K562 (cell line): Measurements from ENCODE around the gene ANKRD66. TPM values are rescaled to one million over a fixed set of nuclear protein-coding genes. Genes with fewer than 3 reads are reported as not detected.

Experiments used
- ATAC-seq: fragments of 200-7000 bp; cut with Tn5 transposase; 3 replicates; pipeline ENCODE4 v1.9.1; 2020; ENCODE audit warnings: moderate library complexity
- BruUV-seq: library from RNA; stranded (reverse); fragments of 400-500 nt; replicated peaks from 2 replicates; lab custom pipeline; 2021; lab: Mats Ljungman, UMichigan
- CTCF ChIA-PET: fragments of 300-600 bp; formaldehyde crosslinking; extraction: SDS; loops from one replicate; lab custom pipeline; 2021; ENCODE audit warnings: low intra/inter-chr PET ratio; lab: Yijun Ruan, JAX
- POLR2A ChIA-PET: fragments of 300-600, 350-650 bp; sonication (Branson Sonifier 250); formaldehyde crosslinking; extraction: SDS; loops from one replicate; lab custom pipeline; 2021; ENCODE audit warnings: antibody characterized with exemption, inconsistent platforms; lab: Yijun Ruan, JAX
- DNase-seq, 4 experiments: peaks; one replicate each; pipeline versions ENCODE4 v3.0.0 to v3.0.0-alpha.2; 2011 to 2018; ENCODE audit warnings: low spot score in 3 of 4, mixed read lengths in 3 of 4; ENCODE audit errors: extremely low read depth in 1 of 4
- FAIRE-seq: peaks from 2 replicates; lab custom pipeline; 2011; peaks lifted over from hg19 to GRCh38; lab: Jason Lieb, UNC
- H2AFZ ChIP-seq: 2 replicates; pipeline ENCODE4 v1.6.0; 2011; ENCODE audit warnings: low read depth, low read length, control low read depth, inconsistent platforms
- H3K27ac ChIP-seq: fragments of 200-600 bp; 3 replicates; pipeline ENCODE4 v1.8.0; 2011; ENCODE audit warnings: low read depth, mild to moderate bottlenecking, control low read depth, inconsistent platforms, low read length, moderate library complexity, mixed read lengths; ENCODE audit errors: extremely low read depth
- H3K27me3 ChIP-seq, 2 experiments: fragments of 300-600 bp in 1 of 2; 2 replicates in 1 of 2; 3 replicates in 1 of 2; pipeline versions ENCODE4 v1.6.0 to v1.8.0; 2011; ENCODE audit warnings: inconsistent platforms in 2 of 2, low read length in 2 of 2, mild to moderate bottlenecking in 1 of 2, mixed read lengths in 1 of 2, moderate library complexity in 1 of 2; ENCODE audit not compliant: control insufficient read depth in 2 of 2, insufficient read depth in 2 of 2
- H3K36me3 ChIP-seq: fragments of 300-600 bp; 3 replicates; pipeline ENCODE4 v1.8.0; 2011; ENCODE audit warnings: mild to moderate bottlenecking, low read length, inconsistent platforms; ENCODE audit not compliant: control insufficient read depth, insufficient read depth
- H3K4me1 ChIP-seq, 2 experiments: fragments of 200-600 bp in 1 of 2; replicated peaks in 1 of 2; 2 replicates in 1 of 2; 3 replicates in 1 of 2; pipeline versions ENCODE4 v1.5.1 to v1.8.0; 2011; ENCODE audit warnings: inconsistent platforms in 2 of 2, low read length in 2 of 2, mild to moderate bottlenecking in 1 of 2, mixed read lengths in 1 of 2, moderate library complexity in 1 of 2; ENCODE audit not compliant: control insufficient read depth in 2 of 2, insufficient read depth in 2 of 2
- H3K4me2 ChIP-seq: 2 replicates; pipeline ENCODE4 v1.6.1; 2011; ENCODE audit warnings: low read length, control low read depth, inconsistent platforms, mixed read lengths; ENCODE audit not compliant: insufficient read depth
- H3K4me3 ChIP-seq: fragments of 200-600 bp; sonication (generic), shearing (Covaris generic); 2 replicates; pipeline ENCODE4 v1.5.1; 2016; ENCODE audit warnings: control low read depth, inconsistent platforms
- H3K79me2 ChIP-seq: fragments of 200-600 bp; 3 replicates; pipeline ENCODE4 v1.8.0; 2011; ENCODE audit warnings: low read length, inconsistent platforms; ENCODE audit not compliant: control insufficient read depth, insufficient read depth
- H3K9ac ChIP-seq, 2 experiments: 2 replicates each; pipeline versions ENCODE4 v1.6.0 to v1.6.1; 2011; ENCODE audit warnings: low read depth in 2 of 2, low read length in 2 of 2, control low read depth in 1 of 2, inconsistent platforms in 1 of 2, mild to moderate bottlenecking in 1 of 2, mixed read lengths in 1 of 2; ENCODE audit not compliant: insufficient read depth in 1 of 2
- H3K9me1 ChIP-seq: one replicate; pipeline ENCODE4 v1.6.0; 2011; ENCODE audit warnings: inconsistent platforms, mild to moderate bottlenecking, low read length, moderate library complexity; ENCODE audit not compliant: control insufficient read depth, insufficient read depth
- H3K9me3 ChIP-seq: replicated peaks from 2 replicates; pipeline ENCODE4 v1.5.1; 2011; ENCODE audit warnings: low read depth, low read length, inconsistent platforms; ENCODE audit not compliant: control insufficient read depth, insufficient read depth
- H4K20me1 ChIP-seq: replicated peaks from 2 replicates; pipeline ENCODE4 v1.6.1; 2011; ENCODE audit warnings: low read length, inconsistent platforms, mixed read lengths; ENCODE audit not compliant: control insufficient read depth, insufficient read depth
- ARID1B ChIP-seq: fragments of 450-650 bp; IDR thresholded peaks from 2 replicates; pipeline ENCODE4 v1.6.1; 2016; ENCODE audit warnings: antibody characterized with exemption, mild to moderate bottlenecking, inconsistent platforms
- BDP1 ChIP-seq: IDR thresholded peaks from 3 replicates; pipeline ENCODE4 v1.6.1; 2011; ENCODE audit not compliant: insufficient read length, insufficient read depth
- CBFA2T3 ChIP-seq: fragments of 450-650 bp; IDR thresholded peaks from 2 replicates; pipeline ENCODE4 v1.6.1; 2017
- CREBBP ChIP-seq: IDR thresholded peaks from one replicate; pipeline ENCODE4 v1.6.1; 2012; ENCODE audit warnings: low read depth, mild to moderate bottlenecking, control low read depth, inconsistent platforms, low read length
- DDX20 ChIP-seq: fragments of 450-650 bp; IDR thresholded peaks from 2 replicates; pipeline ENCODE4 v1.6.1; 2016; ENCODE audit warnings: missing genetic modification characterization, low read depth, mild to moderate bottlenecking, missing compliant biosample characterization, moderate library complexity
- IFI16 ChIP-seq: fragments of 250-450 bp; sonication (Bioruptor Pico); IDR thresholded peaks from 2 replicates; pipeline ENCODE4 v2.1.2; 2022; ENCODE audit warnings: mild to moderate bottlenecking, inconsistent platforms
- KDM4B ChIP-seq, 2 experiments: fragments of 450-650 bp in 1 of 2; sonication (generic) in 1 of 2; IDR thresholded peaks; 2 replicates each; pipeline ENCODE4 v1.6.1; 2016 to 2017; ENCODE audit warnings: borderline replicate concordance in 2 of 2, antibody characterized with exemption in 1 of 2, low read depth in 1 of 2, mild to moderate bottlenecking in 1 of 2
- KHSRP ChIP-seq: fragments of 450-650 bp; IDR thresholded peaks from 2 replicates; pipeline ENCODE4 v1.6.1; 2017
- TSC22D4 ChIP-seq: fragments of 450-650 bp; IDR thresholded peaks from 2 replicates; pipeline ENCODE4 v1.6.1; 2016; ENCODE audit warnings: missing genetic modification characterization, missing biosample characterization, control low read depth
- ZNF121 ChIP-seq: sonication (generic); formaldehyde crosslinking; conservative IDR thresholded peaks from 2 replicates; pipeline ENCODE4 v1.8.0; 2022; ENCODE audit warnings: missing genetic modification reagents
- WGBS: fragments of 100-300 bp; shearing (Covaris generic); methylation state at CpG from one replicate; pipeline ENCODE4 v1.1.6; 2016; ENCODE audit warnings: low coverage, mixed read lengths; ENCODE audit not compliant: insufficient coverage; ENCODE audit errors: missing lambda C conversion rate; 5-methylcytosine and 5-hydroxymethylcytosine counted together
- in situ Hi-C: fragments of 300-500 bp; cut with MboI; formaldehyde crosslinking; loops from 4 replicates; pipeline ENCODE4 v1.15.0; 2018; ENCODE audit warnings: inconsistent platforms, mixed read lengths
- intact Hi-C: fragments of 100-400 bp; cut with micrococcal nuclease; formaldehyde crosslinking; loops from 2 replicates; pipeline ENCODE4 v1.14.2; 2022
- polyA plus RNA-seq, 8 experiments: library from polyadenylated mRNA; depleted of rRNA in 4 of 8; stranded (reverse) in 5 of 8; unstranded in 3 of 8; fragments of >200 nt; fragmentation: Nextera tagmentation in 2 of 8; fragmentation: Illumina TruSeq in 1 of 8; extraction: Ambion mirVana in 2 of 8; extraction: Trizol in 1 of 8; gene quantifications; 2 replicates each; pipeline versions ENCODE4 v1.2.1 to v1.2.3, GENCODE V29; 2011 to 2014; ENCODE audit warnings: inconsistent platforms in 1 of 8, missing spikeins in 1 of 8
- total RNA-seq, 7 experiments: library from RNA; depleted of rRNA in 6 of 7; stranded (reverse); fragments of >200 nt in 6 of 7; fragmentation: Illumina TruSeq in 2 of 7; extraction: Trizol in 2 of 7; gene quantifications; 2 replicates each; pipeline versions ENCODE4 v1.2.1 to v1.2.3, GENCODE V29; 2011 to 2021; ENCODE audit warnings: low replicate concordance in 1 of 7
- TF ChIP-seq, protein P1 (sequence below): fragments of 450-650 bp; formaldehyde crosslinking; IDR thresholded peaks from 2 replicates; pipeline ENCODE4 v1.4.0; 2022; ENCODE audit warnings: missing genetic modification characterization
- TF ChIP-seq, protein P2 (sequence below): sonication (generic); IDR thresholded peaks from 2 replicates; pipeline ENCODE4 v1.6.1; 2016

The ANKRD66 gene
- total and polyA plus RNA-seq, 9 of the 15 experiments (the other 6 are each of a cell fraction or from before 2014, with no cell fraction given) = not detected

- intact Hi-C loops = no loop called here
- H3K36me3 ChIP-seq = no peaks in the 10 kb centered on the region
- DNase-seq (no peak), ATAC-seq (no peak), FAIRE-seq (no peak)
- BruUV-seq = no TSS peak
- H3K27me3 ChIP-seq = peaks cover 0 to 11% of the 10 kb centered on the region in 2 experiments; a peak in 1 of 5 replicates
- H3K79me2 ChIP-seq = no peaks in the 10 kb centered on the region
- POLR2A ChIA-PET = no interaction called here
- no peak overlapping the region for H3K4me3 ChIP-seq
- no peaks in the 10 kb centered on the region for H4K20me1 ChIP-seq
- in situ Hi-C loops = no loop called here
- H3K9ac ChIP-seq = no peak overlapping the region
- H3K27ac ChIP-seq = no peak overlapping the region
- no peaks in the 10 kb centered on the region for H3K9me3 ChIP-seq
- no peak overlapping the region for H3K4me2 ChIP-seq
- H3K9me1 ChIP-seq = no peaks in the 10 kb centered on the region
- no peak for TF ChIP-seq KHSRP
- CTCF ChIA-PET = no interaction called here
- peaks cover 2 to 4% of the 10 kb centered on the region in 2 experiments; a peak in 2 of 5 replicates for H3K4me1 ChIP-seq
- WGBS = 4% methylated on average over 2 of the region's 2 CpGs
- H2AFZ ChIP-seq = no peak overlapping the region
Observed at GRCh38 chr6:46772762-46773161, 26.0 kb downstream of the ANKRD66 start.

- H3K4me1 ChIP-seq = peaks cover 2 to 4% of the 10 kb centered on the region in 2 experiments; a peak in 2 of 5 replicates
- no peaks in the 10 kb centered on the region for H3K79me2 ChIP-seq
- in situ Hi-C loops (no loop called here), intact Hi-C loops (no loop called here)
- H3K9ac ChIP-seq = no peak overlapping the region
- ChIA-PET POLR2A (no interaction called here), CTCF (no interaction called here)
- H3K27me3 ChIP-seq = peaks cover 0 to 11% of the 10 kb centered on the region in 2 experiments; a peak in 1 of 5 replicates
- no peak overlapping the region for H3K4me3 ChIP-seq
- FAIRE-seq (no peak), ATAC-seq (no peak), DNase-seq (no peak)
- H2AFZ ChIP-seq = no peak overlapping the region
- H3K36me3 ChIP-seq = no peaks in the 10 kb centered on the region
- no TSS peak for BruUV-seq
- no peaks in the 10 kb centered on the region for H3K9me1 ChIP-seq
- whole genome bisulfite sequencing = 0% methylated on average over 1 of the region's 1 CpG
- no peaks in the 10 kb centered on the region for H4K20me1 ChIP-seq
- H3K4me2 ChIP-seq = no peak overlapping the region
- no peaks in the 10 kb centered on the region for H3K9me3 ChIP-seq
- H3K27ac ChIP-seq = no peak overlapping the region
- TF ChIP-seq TSC22D4 (tag) = no peak
- TF ChIP-seq, protein P1, sequence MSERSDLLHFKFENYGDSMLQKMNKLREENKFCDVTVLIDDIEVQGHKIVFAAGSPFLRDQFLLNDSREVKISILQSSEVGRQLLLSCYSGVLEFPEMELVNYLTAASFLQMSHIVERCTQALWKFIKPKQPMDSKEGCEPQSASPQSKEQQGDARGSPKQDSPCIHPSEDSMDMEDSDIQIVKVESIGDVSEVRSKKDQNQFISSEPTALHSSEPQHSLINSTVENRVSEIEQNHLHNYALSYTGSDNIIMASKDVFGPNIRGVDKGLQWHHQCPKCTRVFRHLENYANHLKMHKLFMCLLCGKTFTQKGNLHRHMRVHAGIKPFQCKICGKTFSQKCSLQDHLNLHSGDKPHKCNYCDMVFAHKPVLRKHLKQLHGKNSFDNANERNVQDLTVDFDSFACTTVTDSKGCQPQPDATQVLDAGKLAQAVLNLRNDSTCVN (CRISPR knock-in tag) = no peak
- no peak for TF ChIP-seq ZNF121 (CRISPR knock-in tag)
- TF ChIP-seq, protein P2, sequence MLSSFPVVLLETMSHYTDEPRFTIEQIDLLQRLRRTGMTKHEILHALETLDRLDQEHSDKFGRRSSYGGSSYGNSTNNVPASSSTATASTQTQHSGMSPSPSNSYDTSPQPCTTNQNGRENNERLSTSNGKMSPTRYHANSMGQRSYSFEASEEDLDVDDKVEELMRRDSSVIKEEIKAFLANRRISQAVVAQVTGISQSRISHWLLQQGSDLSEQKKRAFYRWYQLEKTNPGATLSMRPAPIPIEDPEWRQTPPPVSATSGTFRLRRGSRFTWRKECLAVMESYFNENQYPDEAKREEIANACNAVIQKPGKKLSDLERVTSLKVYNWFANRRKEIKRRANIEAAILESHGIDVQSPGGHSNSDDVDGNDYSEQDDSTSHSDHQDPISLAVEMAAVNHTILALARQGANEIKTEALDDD = no peak
- no peak for TF ChIP-seq DDX20 (tag)
- no peak for TF ChIP-seq IFI16 (CRISPR knock-in tag)
- no peak for TF ChIP-seq KDM4B (IDR thresholded peaks at IDR 0.05; ENCODE audit: borderline replicate concordance in 2 of 2, low read depth in 1 of 2)
- TF ChIP-seq BDP1 = no peak
- TF ChIP-seq CBFA2T3 = no peak
- no peak for TF ChIP-seq CREBBP
- TF ChIP-seq ARID1B = no peak
Observed at GRCh38 chr6:46773201-46773855, 26.6 kb downstream of the ANKRD66 start.
